Activated CD4-positive, alpha-beta memory T cell treated with anti-CD3 and anti-CD28 coated beads for 36 hours (primary cell): ENCODE results near the gene PTPRE. TPM values are rescaled to one million over a fixed set of nuclear protein-coding genes. Genes with fewer than 3 reads are reported as not detected.

Source experiments
- CTCF ChIA-PET: fragments of 350-600 bp; sonication (Branson Sonifier 250); formaldehyde crosslinking; loops from one replicate; lab custom pipeline; 2021; ENCODE audit warnings: antibody characterized with exemption, inconsistent platforms; lab: Charles Lee
- POLR2A ChIA-PET: fragments of 350-600 bp; sonication (Branson Sonifier 250); formaldehyde crosslinking; loops from one replicate; lab custom pipeline; 2021; ENCODE audit warnings: antibody characterized with exemption; lab: Charles Lee
- DNase-seq: peaks from one replicate; pipeline ENCODE4 v3.0.0-alpha.2; 2020
- H3K27ac Mint-ChIP-seq: one replicate; pipeline ENCODE4 v1.8.0; 2021; ENCODE audit warnings: mixed read lengths
- H3K27me3 Mint-ChIP-seq: one replicate; pipeline ENCODE4 v1.8.0; 2021; ENCODE audit warnings: mixed read lengths
- H3K36me3 Mint-ChIP-seq: one replicate; pipeline ENCODE4 v1.8.0; 2021; ENCODE audit warnings: mixed read lengths
- H3K4me1 Mint-ChIP-seq: one replicate; pipeline ENCODE4 v1.8.0; 2021; ENCODE audit warnings: low read depth, mixed read lengths
- H3K4me3 Mint-ChIP-seq: one replicate; pipeline ENCODE4 v1.8.0; 2021; ENCODE audit warnings: mild to moderate bottlenecking, mixed read lengths
- H3K9me3 Mint-ChIP-seq: one replicate; pipeline ENCODE4 v1.8.0; 2021; ENCODE audit warnings: mixed read lengths
- intact Hi-C: fragments of 100-400 bp; cut with micrococcal nuclease; formaldehyde crosslinking; loops from one replicate; pipeline ENCODE4 v1.15.1; 2023
- total RNA-seq, 2 experiments: library from RNA; stranded (reverse); gene quantifications; one replicate each; pipeline ENCODE4 v1.2.3, GENCODE V29; 2021

The PTPRE gene
- total RNA-seq, 2 experiments from 2014 or later = 29.4 to 34.0 TPM

GRCh38 chr10:128123846-128124245 lies 216.9 kb downstream of the PTPRE start:
- H3K27me3 Mint-ChIP-seq = peaks cover 19% of the 10 kb centered on the region
- no peak overlapping the region for H3K27ac Mint-ChIP-seq
- ChIA-PET CTCF (interaction anchor here (0.7 to 1.2 kb wide), 3 partner anchors 25 to 89 kb away, joined by 3 read pairs; no protein-coding TSS in a partner anchor), POLR2A (interaction anchor here (1.1 kb wide), 1 partner anchor 27 kb away, joined by 3 read pairs; no protein-coding TSS in a partner anchor)
- no peaks in the 10 kb centered on the region for H3K9me3 Mint-ChIP-seq
- peaks cover 60% of the 10 kb centered on the region for H3K36me3 Mint-ChIP-seq
- H3K4me1 Mint-ChIP-seq = peaks cover 29% of the 10 kb centered on the region
- intact Hi-C loops = no loop called here
- H3K4me3 Mint-ChIP-seq = peak overlapping the region; percentile 96
- no peak for DNase-seq

GRCh38 chr10:128124813-128125403 lies 218.0 kb downstream of the PTPRE start:
- POLR2A ChIA-PET = interaction anchor here (1.2 to 1.5 kb wide), 4 partner anchors 12 to 79 kb away, joined by 3 to 10 read pairs (median 7); no protein-coding TSS in a partner anchor
- H3K9me3 Mint-ChIP-seq = no peaks in the 10 kb centered on the region
- H3K36me3 Mint-ChIP-seq = peaks cover 50% of the 10 kb centered on the region
- peak overlapping the region; percentile 96 for H3K4me3 Mint-ChIP-seq
- H3K4me1 Mint-ChIP-seq = peaks cover 29% of the 10 kb centered on the region
- no peak for DNase-seq
- intact Hi-C loops = no loop called here
- CTCF ChIA-PET = interaction anchor here (1.0 to 1.3 kb wide), 3 partner anchors 77 to 116 kb away, joined by 3 to 5 read pairs (median 4); no protein-coding TSS in a partner anchor
- peaks cover 19% of the 10 kb centered on the region for H3K27me3 Mint-ChIP-seq
- H3K27ac Mint-ChIP-seq = peak overlapping the region; percentile 81

GRCh38 chr10:128125416-128125943 lies 218.6 kb downstream of the PTPRE start:
- ChIA-PET CTCF (interaction anchor here (0.9 to 1.3 kb wide), 6 partner anchors 18 to 116 kb away, joined by 3 to 5 read pairs (median 4); no protein-coding TSS in a partner anchor), POLR2A (interaction anchor here (0.7 to 1.5 kb wide), 7 partner anchors 13 to 80 kb away, joined by 3 to 10 read pairs (median 3); no protein-coding TSS in a partner anchor)
- H3K27me3 Mint-ChIP-seq = peaks cover 19% of the 10 kb centered on the region
- peaks cover 46% of the 10 kb centered on the region for H3K36me3 Mint-ChIP-seq
- peak overlapping the region; percentile 81 for H3K27ac Mint-ChIP-seq
- DNase-seq = peak; percentile 41
- intact Hi-C loops = no loop called here
- H3K4me1 Mint-ChIP-seq = peaks cover 29% of the 10 kb centered on the region
- peak overlapping the region; percentile 96 for H3K4me3 Mint-ChIP-seq
- no peaks in the 10 kb centered on the region for H3K9me3 Mint-ChIP-seq

- ChIA-PET POLR2A (interaction anchor here (0.7 to 1.5 kb wide), 10 partner anchors 13 to 114 kb away, joined by 3 to 10 read pairs (median 4); no protein-coding TSS in a partner anchor), CTCF (interaction anchor here (0.8 to 1.6 kb wide), 10 partner anchors 17 to 117 kb away, joined by 3 to 5 read pairs (median 4); no protein-coding TSS in a partner anchor)
- intact Hi-C loops = loop anchor here (1.0 kb wide), 5 partner anchors 24 to 135 kb away; no protein-coding TSS in a partner anchor
- Mint-ChIP-seq H3K4me3 (peak within 1 kb of the TSS; percentile 96), H3K27ac (peak within 1 kb of the TSS; percentile 90), H3K4me1 (peaks cover 24% of the 10 kb centered on the region), H3K9me3 (no peaks in the 10 kb centered on the region), H3K27me3 (peaks cover 19% of the 10 kb centered on the region), H3K36me3 (peaks cover 40% of the 10 kb centered on the region)
- peak; percentile 95 for DNase-seq
Observed at GRCh38 chr10:128125944-128126764, 219.3 kb downstream of the PTPRE start, which contains the start of gene MKI67. TSS of gene MKI67 (minus strand) at chr10:128126423. CDS start at chr10:128125667, 756 bp downstream.

- H3K4me3 Mint-ChIP-seq = no peak overlapping the region
- intact Hi-C loops = no loop called here
- DNase-seq = no peak
- H3K27me3 Mint-ChIP-seq = peaks cover 14% of the 10 kb centered on the region
- no peaks in the 10 kb centered on the region for H3K9me3 Mint-ChIP-seq
- H3K36me3 Mint-ChIP-seq = peaks cover 20% of the 10 kb centered on the region
- peaks cover 18% of the 10 kb centered on the region for H3K4me1 Mint-ChIP-seq
- ChIA-PET CTCF (interaction anchor here (1.1 kb wide), 1 partner anchor 93 kb away, joined by 3 read pairs; no protein-coding TSS in a partner anchor), POLR2A (no interaction called here)
- H3K27ac Mint-ChIP-seq = no peak overlapping the region
Observed at GRCh38 chr10:128128582-128128981, 221.7 kb downstream of the PTPRE start.

- ChIA-PET CTCF (interaction anchor here (0.9 to 1.2 kb wide), 4 partner anchors 48 to 119 kb away, joined by 3 read pairs; no protein-coding TSS in a partner anchor), POLR2A (no interaction called here)
- no peak for DNase-seq
- Mint-ChIP-seq H3K36me3 (peaks cover 5% of the 10 kb centered on the region), H3K9me3 (no peaks in the 10 kb centered on the region), H3K4me3 (no peak overlapping the region), H3K27ac (no peak overlapping the region), H3K27me3 (peaks cover 2% of the 10 kb centered on the region), H3K4me1 (peaks cover 8% of the 10 kb centered on the region)
- intact Hi-C loops = no loop called here
Observed at GRCh38 chr10:128130051-128130450, 223.1 kb downstream of the PTPRE start.

Other genes starting within 250 kb of the PTPRE start
- gene FOXI2, start 169.9 kb upstream of the PTPRE start, total RNA-seq = not detected
- not detected for gene CLRN3, start 14.2 kb upstream of the PTPRE start, total RNA-seq
- 100 to 1,000 TPM; 223 to 241 TPM for gene MKI67, start 219.3 kb downstream of the PTPRE start, total RNA-seq